NCI-H128 (cell line): ENCODE results near the gene MED25.

Experiments used
- DNase-seq: peaks from one replicate; lab custom pipeline; 2025; ENCODE audit not compliant: unreplicated experiment; lab: John Stamatoyannopoulos, UW

Gene MED25

GRCh38 chr19:49839713-49840112 is 21.6 kb downstream of the MED25 start:
- DNase-seq: no peak

DNA sequence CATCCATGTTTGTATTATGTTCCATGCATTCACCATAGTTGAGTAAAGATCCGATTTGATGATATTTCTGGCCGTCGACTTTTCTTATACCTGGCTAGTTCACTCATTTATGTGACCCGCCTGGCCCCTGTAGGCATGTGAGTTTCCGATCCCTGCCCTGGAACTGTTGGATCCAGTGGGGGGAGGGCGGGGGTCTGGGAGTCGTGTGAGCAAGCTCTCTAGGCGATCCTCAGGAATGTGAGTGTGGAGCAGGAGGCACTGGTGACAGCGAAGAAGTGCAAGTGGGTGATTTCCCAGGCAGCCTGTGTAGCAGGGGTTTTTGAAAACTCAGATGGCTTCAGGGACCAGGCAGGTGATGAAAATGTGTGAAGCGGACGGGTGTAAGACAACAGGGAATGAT is 22.2 kb downstream of the MED25 start:
- DNase-seq: no peak

GRCh38 chr19:49840736-49841249 is 22.7 kb downstream of the MED25 start:
- DNase-seq: no peak

GRCh38 chr19:49843265-49843664 is 25.2 kb downstream of the MED25 start:
- no peak for DNase-seq

DNA sequence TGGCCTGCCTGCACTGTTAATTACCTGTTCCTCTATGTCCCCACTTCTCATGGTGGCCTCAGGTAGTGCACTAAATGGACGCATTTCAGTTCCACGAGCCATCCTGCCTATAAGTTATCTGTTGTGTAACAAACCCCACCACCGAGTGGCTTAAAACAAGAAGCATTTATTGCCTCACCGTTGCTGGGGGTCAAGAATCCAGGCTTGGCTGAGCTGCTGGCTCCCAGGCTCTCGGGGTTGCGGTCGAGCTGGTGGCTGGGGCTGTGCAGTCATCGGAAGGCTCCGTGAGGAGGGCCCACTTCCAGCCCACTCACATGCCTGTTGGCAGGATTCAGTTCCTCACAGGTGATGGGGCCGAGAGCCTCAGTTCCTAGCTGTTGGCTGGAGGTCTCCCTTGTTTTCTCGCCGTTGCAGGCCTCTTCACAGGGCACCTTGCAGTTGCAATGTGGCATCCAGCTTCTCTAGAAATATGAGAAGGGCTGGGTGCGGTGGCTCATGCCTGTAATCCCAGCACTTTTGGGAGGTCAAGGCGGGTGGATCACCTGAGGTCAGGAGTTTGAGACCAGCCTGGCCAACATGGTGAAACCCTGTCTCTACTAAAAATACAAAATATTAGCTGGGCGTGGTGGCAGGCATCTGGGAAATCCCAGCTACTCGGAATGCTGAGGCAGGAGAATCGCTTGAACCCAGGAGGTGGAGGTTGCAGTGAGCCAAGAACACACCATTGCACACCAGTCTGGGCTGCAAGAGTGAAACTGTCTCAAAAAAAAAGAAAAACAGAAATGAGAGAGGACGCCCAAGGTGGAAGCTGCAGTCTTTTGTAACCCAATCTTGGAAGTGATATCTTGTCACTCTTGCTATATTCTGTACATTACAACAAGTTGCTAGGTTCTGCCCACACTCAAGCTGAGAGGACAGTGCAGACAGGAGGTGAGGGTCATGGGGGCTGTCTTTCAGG is 26.3 kb downstream of the MED25 start:
- no peak for DNase-seq

GRCh38 chr19:49845414-49845813 is 27.3 kb downstream of the MED25 start:
- no peak for DNase-seq

GRCh38 chr19:49846408-49846807 is 28.3 kb downstream of the MED25 start:
- no peak for DNase-seq

DNA sequence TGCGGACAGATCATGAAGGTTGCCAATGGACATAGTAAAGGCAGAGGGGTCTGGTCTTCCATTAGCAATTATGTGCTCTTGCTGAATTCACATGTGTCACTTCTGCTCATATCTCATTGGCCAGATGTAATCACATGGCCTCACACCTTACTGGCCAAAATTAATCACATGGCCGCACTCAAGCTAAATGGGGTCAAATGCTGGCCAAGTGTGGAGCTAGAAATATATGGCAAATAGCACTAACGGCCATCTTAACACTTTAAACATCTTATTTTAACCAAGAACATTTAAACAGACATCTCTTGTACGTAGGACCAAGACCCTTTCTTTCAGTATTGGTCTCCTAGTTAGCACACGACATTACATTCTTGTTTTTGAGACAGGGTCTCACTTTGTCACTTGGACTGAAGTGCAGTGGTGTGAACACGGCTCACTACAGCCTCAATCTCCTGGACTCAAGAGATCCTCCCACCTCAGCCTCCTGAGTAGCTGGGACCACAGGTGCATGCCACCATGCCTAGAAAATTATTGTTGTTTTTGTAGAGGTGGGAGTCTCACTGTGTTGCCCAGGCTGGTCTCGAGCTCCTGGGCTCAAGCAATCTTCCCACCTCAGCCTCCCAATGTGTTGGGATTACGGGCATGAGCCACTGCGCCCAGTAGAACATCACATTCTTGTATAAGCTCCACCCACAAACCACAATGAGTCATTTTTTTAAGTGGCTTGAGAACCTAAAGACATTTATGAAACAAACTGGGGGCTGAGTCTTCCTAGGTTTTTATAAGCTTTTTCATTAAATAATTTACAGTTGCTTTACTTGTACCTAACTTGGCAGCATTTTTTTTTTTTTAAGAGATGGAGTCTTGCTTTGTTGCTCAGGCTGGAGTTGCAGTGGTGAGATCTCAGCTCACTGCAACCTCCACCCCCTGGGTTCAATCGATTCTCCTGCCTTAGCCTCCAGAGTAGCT is 29.9 kb downstream of the MED25 start:
- DNase-seq: no peak

DNA sequence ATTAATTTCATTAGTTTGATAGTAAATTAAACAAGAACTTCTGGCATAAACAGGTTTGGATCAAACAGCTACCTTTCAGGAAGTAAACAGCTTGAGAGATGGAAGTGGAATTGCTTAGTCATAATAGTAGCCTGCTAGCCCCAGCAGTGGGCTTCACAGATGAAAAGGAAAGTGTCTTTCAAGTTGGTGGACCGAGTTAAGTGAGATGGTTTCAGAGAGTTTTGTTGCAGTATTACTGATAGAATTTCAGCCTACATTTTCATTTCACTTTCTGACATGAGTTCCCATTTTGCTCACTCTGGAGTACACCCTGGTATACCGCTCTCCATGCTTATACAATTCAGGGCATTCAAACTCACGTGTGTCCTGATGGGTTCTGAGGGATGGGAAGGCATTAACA is 30.8 kb downstream of the MED25 start:
- DNase-seq: no peak

DNA sequence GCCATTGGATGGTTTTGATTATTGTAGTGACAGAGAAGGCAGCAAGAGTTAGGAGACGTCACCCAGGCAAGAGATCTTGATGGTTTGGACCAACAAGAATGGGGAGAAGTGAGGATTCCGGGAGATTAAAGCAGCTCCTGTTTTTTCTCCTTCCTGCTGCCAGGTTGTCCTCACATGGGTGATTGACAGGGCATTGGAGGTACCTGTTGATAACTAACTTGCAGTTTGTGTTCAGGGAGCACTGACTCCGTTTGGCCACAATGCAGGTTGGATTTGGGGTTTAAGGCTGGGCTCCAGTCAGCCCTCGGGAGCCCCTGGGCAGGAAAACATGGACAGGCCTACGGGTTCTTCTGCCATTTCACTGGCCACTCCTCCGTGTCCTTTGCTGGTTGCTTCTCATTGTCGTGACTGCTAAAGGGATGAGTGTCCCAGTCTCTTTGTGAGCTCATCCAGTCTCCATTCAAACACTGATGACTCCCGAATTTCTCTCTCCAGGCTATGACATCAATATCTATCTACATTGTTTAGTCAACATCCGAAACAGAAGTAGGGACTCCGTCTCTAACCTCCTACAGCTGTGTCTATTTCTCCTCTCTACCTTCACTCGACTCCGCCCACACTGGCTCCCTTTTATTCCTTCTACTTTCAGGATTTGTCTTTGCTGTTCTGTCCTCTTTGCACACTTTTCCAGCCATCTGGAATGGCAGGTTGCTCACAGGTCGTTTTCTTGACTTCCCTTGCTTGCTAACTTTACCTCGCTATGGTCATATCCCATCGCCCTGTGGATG is 31.5 kb downstream of the MED25 start:
- DNase-seq: no peak

DNA sequence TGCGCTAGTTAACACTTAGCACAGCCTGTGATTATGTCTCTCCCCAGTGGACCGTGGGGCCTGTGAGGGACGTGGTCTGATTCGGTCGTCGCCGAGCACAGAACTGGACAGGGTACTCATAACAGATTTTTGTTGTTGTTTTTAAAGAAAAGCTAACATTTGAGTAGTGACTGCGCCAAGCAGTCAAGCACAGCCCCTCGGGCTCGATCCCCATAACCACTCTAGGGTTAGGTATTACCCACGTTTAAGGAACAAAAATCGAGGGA is 32.1 kb downstream of the MED25 start:
- no peak for DNase-seq

DNA sequence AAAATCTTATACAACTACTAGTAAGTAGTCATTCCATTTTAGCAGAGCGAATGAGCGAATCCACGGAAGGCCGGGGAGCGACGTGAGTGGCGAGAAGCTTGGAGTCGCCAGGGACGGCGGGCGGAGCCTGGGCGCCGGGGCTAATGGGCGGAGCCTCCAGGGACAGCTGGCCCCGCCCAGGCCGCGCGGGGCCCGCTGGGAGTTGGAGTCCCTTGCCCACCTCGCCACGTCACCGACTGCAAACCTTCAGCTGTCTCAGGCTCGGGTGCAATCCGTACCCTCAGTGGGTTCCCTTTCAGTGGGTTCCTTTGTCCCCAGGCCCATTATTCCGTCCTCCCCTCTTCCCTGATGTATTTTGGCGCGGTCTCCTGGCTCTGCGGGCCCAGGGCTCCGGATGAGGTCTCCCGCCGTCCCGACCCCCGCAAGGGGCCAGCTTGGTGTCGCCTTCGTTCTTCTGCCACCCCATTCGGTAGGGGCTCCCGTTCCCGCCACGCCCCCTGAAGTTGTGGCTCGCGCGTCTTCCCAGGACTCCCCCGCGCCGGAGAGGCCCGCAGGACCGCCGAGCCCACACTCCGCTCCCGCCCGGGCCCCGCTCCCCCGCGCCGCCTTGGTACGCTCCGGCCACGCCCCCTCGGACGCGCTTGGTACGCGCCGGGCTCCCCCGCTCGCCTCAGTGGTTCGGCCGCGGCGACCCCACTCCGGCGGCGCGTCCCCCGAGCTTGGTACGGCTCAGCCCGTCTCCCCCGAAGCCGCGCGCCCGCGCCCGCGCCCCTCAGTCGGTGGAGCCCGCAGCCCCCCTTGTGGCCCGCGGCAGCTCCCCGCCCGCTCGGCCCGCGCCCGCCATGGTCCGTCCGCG is 32.6 kb downstream of the MED25 start, which contains the start of gene PTOV1:
PTOV1 (plus strand) TSS at position 673 of the 856 bp plus-strand sequence.
- peak; percentile 86 for DNase-seq

DNA sequence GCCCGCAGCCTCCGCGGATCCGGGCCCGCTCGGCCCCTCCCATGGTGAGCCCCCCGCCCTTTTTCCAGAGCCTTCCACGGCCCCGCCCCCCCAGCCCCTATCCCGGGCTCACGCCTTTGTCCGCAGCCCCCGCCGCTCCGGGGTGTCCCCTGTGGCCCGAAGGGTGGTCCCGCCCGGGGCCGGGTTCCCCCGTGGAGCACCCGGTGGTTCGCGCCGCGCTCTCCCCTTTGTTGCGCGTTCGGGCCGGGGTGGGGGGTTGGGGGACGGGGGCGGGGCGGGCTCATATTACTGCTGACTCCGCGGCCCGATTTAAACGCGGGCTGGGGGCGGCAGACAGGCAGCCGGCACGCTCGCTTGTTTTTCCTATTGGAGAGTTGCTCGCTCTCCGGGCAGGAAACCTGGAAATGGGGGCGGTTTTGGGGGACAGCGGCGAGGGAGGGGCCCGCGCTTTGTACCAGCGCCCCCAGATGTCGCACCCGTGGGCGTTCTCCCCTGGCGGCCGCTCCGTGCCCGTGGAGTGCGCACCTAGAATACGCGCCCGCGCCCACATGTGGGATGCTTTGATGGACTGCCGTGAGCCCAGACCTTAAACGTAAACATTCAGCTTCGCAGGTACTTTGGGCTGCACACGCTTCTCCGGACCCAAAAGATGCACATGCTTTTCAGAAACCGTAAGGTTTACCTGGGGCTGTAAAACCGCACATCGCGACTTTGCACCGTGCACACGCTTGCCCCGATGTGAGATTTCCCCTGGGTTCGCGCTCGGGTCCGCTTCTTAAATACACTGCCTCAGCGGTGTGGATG is 33.6 kb downstream of the MED25 start:
- DNase-seq: no peak

DNA sequence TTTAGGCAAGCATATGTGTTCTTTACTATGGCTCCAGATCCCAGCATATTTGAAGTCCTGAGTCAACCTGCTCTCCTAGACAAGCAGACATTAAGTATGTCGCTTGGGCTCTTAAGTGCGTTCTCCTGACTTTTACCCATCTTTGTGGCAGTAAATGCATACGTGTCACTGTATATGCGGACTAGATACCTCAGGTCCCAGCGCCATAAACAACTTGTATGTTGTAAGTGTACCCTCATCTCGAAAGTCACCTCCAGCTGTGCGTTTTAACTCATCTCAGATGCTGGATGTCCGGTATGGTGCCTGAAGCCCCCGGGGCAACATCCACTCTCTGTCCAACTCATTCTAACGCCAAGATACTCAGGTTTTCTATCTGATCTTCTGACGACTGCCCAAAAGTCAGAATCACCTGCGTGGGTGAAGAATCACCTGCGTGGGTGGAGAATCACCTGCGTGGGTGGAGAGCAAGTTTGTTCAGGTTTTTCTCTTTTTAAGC is 34.6 kb downstream of the MED25 start:
- DNase-seq: no peak

DNA sequence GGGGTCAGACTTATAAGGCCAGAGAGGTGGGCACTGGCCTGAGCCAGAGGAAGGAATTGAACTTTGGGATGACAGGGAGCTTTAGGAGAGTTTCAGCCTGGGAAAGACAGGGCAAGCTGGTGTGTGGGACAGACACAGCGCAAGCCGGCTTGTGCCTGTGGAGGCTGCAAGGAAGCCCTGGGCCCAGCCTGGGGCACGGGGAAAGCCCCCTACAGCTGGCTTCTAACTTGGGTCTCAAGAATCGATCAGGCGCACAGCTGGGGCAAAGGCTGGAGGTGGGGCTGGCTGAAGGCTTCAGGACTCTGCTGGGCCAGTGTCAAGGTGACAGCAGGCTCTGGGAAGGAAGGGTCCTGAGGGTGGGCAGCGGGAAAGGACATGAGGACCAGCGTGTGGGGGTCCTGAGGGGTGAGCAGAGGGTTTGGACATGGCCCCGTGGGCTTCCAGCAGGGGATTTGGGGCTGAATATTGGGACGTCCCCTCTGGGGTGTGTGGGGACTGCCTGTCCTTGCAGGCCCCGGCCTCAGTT is 35.8 kb downstream of the MED25 start:
- no peak for DNase-seq

GRCh38 chr19:49854378-49855263 is 36.5 kb downstream of the MED25 start:
- DNase-seq: no peak

DNA sequence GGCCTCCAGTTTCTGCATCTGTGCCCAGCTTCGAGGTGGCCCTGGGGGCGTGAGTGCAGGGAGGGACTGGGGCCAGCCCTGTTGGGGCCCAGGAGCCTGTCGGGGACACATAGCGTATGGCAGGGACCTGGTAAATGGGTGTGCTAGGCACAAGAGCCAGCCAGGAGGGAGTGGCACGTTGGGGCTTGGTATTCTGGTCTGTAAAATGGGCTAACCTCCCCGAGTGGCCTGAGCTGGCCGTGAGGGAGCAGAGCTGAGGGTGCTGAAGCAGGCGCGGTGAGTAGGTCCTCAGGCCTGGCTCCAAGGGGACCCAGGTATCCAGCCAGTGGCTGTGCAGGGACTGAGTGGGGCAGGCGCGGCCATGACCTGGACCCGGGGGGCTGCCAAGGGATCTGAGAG is 37.2 kb downstream of the MED25 start:
- no peak for DNase-seq
